OCI-LY7 (cell line): ENCODE data around the gene MEAK7.

Experiments
- CTCF ChIP-seq: fragments of 200-600 bp; sonication (generic); conservative IDR thresholded peaks from 2 replicates; pipeline ENCODE4 v1.5.1; 2014; ENCODE audit warnings: mild to moderate bottlenecking, antibody characterized with exemption, low read length, moderate library complexity, mixed read lengths
- EZH2phosphoT487 ChIP-seq: fragments of 200-600 bp; sonication (generic); IDR thresholded peaks from 2 replicates; pipeline ENCODE4 v1.6.1; 2018; ENCODE audit warnings: low read depth, borderline replicate concordance, mild to moderate bottlenecking, mixed run types, antibody characterized with exemption, low read length, moderate library complexity, mixed read lengths

DNA sequence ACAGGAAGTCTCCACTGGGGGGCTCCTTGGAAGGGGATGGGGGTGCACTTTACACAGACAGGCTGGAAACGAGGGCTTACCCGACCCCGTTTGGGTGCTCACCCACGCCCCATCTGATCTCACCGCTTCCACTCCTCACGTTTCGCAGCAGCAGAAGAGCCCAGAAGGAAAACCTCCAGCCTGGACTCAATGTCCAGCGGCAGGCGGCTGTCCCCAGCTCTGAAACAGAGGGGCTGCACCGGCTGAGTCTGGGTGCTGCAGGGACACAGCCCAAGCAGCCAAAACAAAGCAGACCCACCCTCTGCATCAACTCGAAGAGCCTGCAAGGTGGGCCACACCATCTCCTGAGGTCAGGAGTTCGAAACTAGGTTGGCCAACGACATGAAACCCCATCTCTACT lies 3.9 kb downstream of the MEAK7 start:
- TF ChIP-seq CTCF, result no peak
- no peak for TF ChIP-seq EZH2phosphoT487
